ENCODE data around the gene SDC3. TPM values are rescaled to one million over a fixed set of nuclear protein-coding genes. Genes with fewer than 3 reads are reported as not detected.

SDC3 gene
- total RNA-seq (2022) (2.9 and 3.7 TPM in 2 replicates), Bru-seq, nascent RNA (percentile 30 among the genes with signal in this experiment), BruChase-seq, experiment 1, labeled RNA remaining after a 2-hour chase (percentile 36 among the genes with signal in this experiment), BruChase-seq, experiment 2, labeled RNA remaining after a 6-hour chase (percentile 41 among the genes with signal in this experiment)
- long read RNA-seq, partial matches to known transcripts, result 0 of 5 reads
- long read RNA-seq, other reads (novel, unspliced or antisense), result 2 of 5 reads

GRCh38 chr1:30908696-30909364 lies at the start of gene SDC3:
SDC3 (minus strand) TSS chr1:30908758; CDS start chr1:30908586, 172 bp downstream.
- no peaks in the 10 kb centered on the region for H3K36me3 ChIP-seq (ENCODE audit: control insufficient read depth, insufficient read depth, low read length)
- no peak for TF ChIP-seq CTCF (IDR thresholded peaks at IDR 0.05; ENCODE audit: insufficient read depth in 1 of 2, low read depth in 1 of 2, low read length in 1 of 2, severe bottlenecking in 1 of 2, unreplicated experiment in 1 of 2)
- no peak within 1 kb of the TSS for H3K27ac Mint-ChIP-seq (ENCODE audit: unreplicated experiment)
- peak within 1 kb of the TSS; percentile 32 for H3K4me3 ChIP-seq (ENCODE audit: low read depth, low read length)
- H3K4me1 Mint-ChIP-seq (ENCODE audit: low read depth, unreplicated experiment), result no peaks in the 10 kb centered on the region
- H3K36me3 Mint-ChIP-seq (ENCODE audit: insufficient read depth, unreplicated experiment), result no peaks in the 10 kb centered on the region
- peak within 1 kb of the TSS; percentile 75 for H3K4me3 Mint-ChIP-seq (ENCODE audit: unreplicated experiment)
- ChIA-PET CTCF (interaction anchor here (3.8 kb wide), 1 partner anchor 107 kb away, joined by 42 read pairs; no protein-coding TSS in a partner anchor), POLR2A (no interaction called here)
- no peaks in the 10 kb centered on the region for H3K9me3 Mint-ChIP-seq (ENCODE audit: unreplicated experiment)
- BruUV-seq (replicated peaks), result no TSS peak
- no peaks in the 10 kb centered on the region for H3K27me3 Mint-ChIP-seq (ENCODE audit: insufficient read depth, unreplicated experiment)
- no peaks in the 10 kb centered on the region for H3K9me3 ChIP-seq
- H3K27me3 ChIP-seq (replicated peaks; ENCODE audit: control insufficient read depth, insufficient read depth, low read length), result no peaks in the 10 kb centered on the region; the same call in 1 of the 2 replicates
- H3K4me1 ChIP-seq, result no peaks in the 10 kb centered on the region
- intact Hi-C loops (cut with micrococcal nuclease; ENCODE audit: unreplicated experiment), result no loop called here
- no peak for DNase-seq

- Histone ChIP-seq H3K27me3 (replicated peaks; ENCODE audit: control insufficient read depth, insufficient read depth, low read length) (no peaks in the 10 kb centered on the region), H3K9me3 (no peaks in the 10 kb centered on the region), H3K4me1 (no peaks in the 10 kb centered on the region), H3K36me3 (ENCODE audit: control insufficient read depth, insufficient read depth, low read length) (peaks cover 1% of the 10 kb centered on the region; the same call in 1 of the 2 replicates), H3K4me3 (ENCODE audit: low read depth, low read length) (no peak overlapping the region)
- Mint-ChIP-seq H3K4me1 (ENCODE audit: low read depth, unreplicated experiment) (no peaks in the 10 kb centered on the region), H3K9me3 (ENCODE audit: unreplicated experiment) (no peaks in the 10 kb centered on the region), H3K27ac (ENCODE audit: unreplicated experiment) (no peak overlapping the region), H3K4me3 (ENCODE audit: unreplicated experiment) (no peak overlapping the region), H3K36me3 (ENCODE audit: insufficient read depth, unreplicated experiment) (peaks cover 91% of the 10 kb centered on the region), H3K27me3 (ENCODE audit: insufficient read depth, unreplicated experiment) (no peaks in the 10 kb centered on the region)
- TF ChIP-seq CTCF (IDR thresholded peaks at IDR 0.05; ENCODE audit: insufficient read depth in 1 of 2, low read depth in 1 of 2, low read length in 1 of 2, severe bottlenecking in 1 of 2, unreplicated experiment in 1 of 2), result no peak
- intact Hi-C loops (cut with micrococcal nuclease; ENCODE audit: unreplicated experiment), result no loop called here
- POLR2A ChIA-PET, result no interaction called here
- no TSS peak for BruUV-seq (replicated peaks)
- CTCF ChIA-PET, result no interaction called here
- no peak for DNase-seq
Observed at GRCh38 chr1:30957560-30958222, 49.1 kb upstream of the SDC3 start.

- CTCF ChIA-PET, result no interaction called here
- Histone ChIP-seq H3K36me3 (ENCODE audit: control insufficient read depth, insufficient read depth, low read length) (peaks cover 1% of the 10 kb centered on the region; the same call in 1 of the 2 replicates), H3K9me3 (no peaks in the 10 kb centered on the region), H3K4me3 (ENCODE audit: low read depth, low read length) (no peak overlapping the region), H3K4me1 (no peaks in the 10 kb centered on the region), H3K27me3 (replicated peaks; ENCODE audit: control insufficient read depth, insufficient read depth, low read length) (no peaks in the 10 kb centered on the region)
- Mint-ChIP-seq H3K36me3 (ENCODE audit: insufficient read depth, unreplicated experiment) (peaks cover 93% of the 10 kb centered on the region), H3K9me3 (ENCODE audit: unreplicated experiment) (no peaks in the 10 kb centered on the region), H3K27me3 (ENCODE audit: insufficient read depth, unreplicated experiment) (no peaks in the 10 kb centered on the region), H3K27ac (ENCODE audit: unreplicated experiment) (no peak overlapping the region), H3K4me1 (ENCODE audit: low read depth, unreplicated experiment) (no peaks in the 10 kb centered on the region), H3K4me3 (ENCODE audit: unreplicated experiment) (no peak overlapping the region)
- no TSS peak for BruUV-seq (replicated peaks)
- intact Hi-C loops (cut with micrococcal nuclease; ENCODE audit: unreplicated experiment), result no loop called here
- DNase-seq, result no peak
- POLR2A ChIA-PET, result no interaction called here
- TF ChIP-seq CTCF (IDR thresholded peaks at IDR 0.05; ENCODE audit: insufficient read depth in 1 of 2, low read depth in 1 of 2, low read length in 1 of 2, severe bottlenecking in 1 of 2, unreplicated experiment in 1 of 2), result no peak
Observed at GRCh38 chr1:30955448-30956015, 47.0 kb upstream of the SDC3 start.
